ENCODE measurements around the gene NEIL3. TPM values are rescaled to one million over a fixed set of nuclear protein-coding genes. Genes with fewer than 3 reads are reported as not detected.
A peak's percentile ranks its signal among the peaks of the same experiment; 100 is the strongest.

NEIL3 gene
- total RNA-seq, 4 donors from 2014 or later: 0.59 TPM; not detected in 3

DNA sequence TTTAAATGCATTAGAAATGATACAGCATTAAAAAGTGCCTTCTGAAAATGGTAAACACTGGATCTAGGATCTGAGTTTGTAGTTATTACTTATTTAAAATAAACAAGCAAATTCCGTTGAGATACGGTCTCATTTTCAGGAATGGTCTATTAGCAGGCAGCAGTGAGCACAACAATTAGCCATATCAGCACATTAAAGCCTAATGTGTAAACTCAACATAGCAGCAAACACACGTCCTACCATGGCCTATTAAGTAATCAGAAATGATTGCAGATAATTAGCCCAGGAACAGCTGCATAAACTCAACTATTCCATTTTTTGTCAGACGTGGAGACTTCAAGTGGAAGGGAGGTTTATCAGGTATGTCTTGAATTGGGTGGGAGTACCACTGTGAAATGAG is 61.8 kb downstream of the NEIL3 start:
- H3K27me3 ChIP-seq: no peaks in the 10 kb centered on the region
- intact Hi-C loops (cut with DNase I): no loop called here
- 84 to 87% methylated on average over 4 of the region's 4 CpGs for WGBS, 2 donors
- DNase-seq: no peak
- peaks cover 0 to 7% of the 10 kb centered on the region in 2 donors for H3K4me1 ChIP-seq
- no peaks in the 10 kb centered on the region for H3K36me3 ChIP-seq
- H3K9me3 ChIP-seq: no peaks in the 10 kb centered on the region
- TF ChIP-seq POLR2A (IDR thresholded peaks at IDR 0.05): no peak
- TF ChIP-seq, protein P1, sequence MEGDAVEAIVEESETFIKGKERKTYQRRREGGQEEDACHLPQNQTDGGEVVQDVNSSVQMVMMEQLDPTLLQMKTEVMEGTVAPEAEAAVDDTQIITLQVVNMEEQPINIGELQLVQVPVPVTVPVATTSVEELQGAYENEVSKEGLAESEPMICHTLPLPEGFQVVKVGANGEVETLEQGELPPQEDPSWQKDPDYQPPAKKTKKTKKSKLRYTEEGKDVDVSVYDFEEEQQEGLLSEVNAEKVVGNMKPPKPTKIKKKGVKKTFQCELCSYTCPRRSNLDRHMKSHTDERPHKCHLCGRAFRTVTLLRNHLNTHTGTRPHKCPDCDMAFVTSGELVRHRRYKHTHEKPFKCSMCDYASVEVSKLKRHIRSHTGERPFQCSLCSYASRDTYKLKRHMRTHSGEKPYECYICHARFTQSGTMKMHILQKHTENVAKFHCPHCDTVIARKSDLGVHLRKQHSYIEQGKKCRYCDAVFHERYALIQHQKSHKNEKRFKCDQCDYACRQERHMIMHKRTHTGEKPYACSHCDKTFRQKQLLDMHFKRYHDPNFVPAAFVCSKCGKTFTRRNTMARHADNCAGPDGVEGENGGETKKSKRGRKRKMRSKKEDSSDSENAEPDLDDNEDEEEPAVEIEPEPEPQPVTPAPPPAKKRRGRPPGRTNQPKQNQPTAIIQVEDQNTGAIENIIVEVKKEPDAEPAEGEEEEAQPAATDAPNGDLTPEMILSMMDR (IDR thresholded peaks at IDR 0.05): no peak
- H3K4me3 ChIP-seq (replicated peaks in 1 of 3): no peak overlapping the region
- no peak overlapping the region for H3K27ac ChIP-seq

GRCh38 chr4:177374966-177375365 is 65.3 kb downstream of the NEIL3 start:
- H3K9me3 ChIP-seq: no peaks in the 10 kb centered on the region
- WGBS, 2 donors: 39 to 44% methylated on average over 5 of the region's 5 CpGs
- H3K27me3 ChIP-seq: no peaks in the 10 kb centered on the region
- H3K4me3 ChIP-seq (replicated peaks in 1 of 3): no peak overlapping the region
- peak; percentile 52 to 58 for DNase-seq
- no peak overlapping the region for H3K27ac ChIP-seq
- H3K4me1 ChIP-seq: peaks cover 0 to 7% of the 10 kb centered on the region in 2 donors
- TF ChIP-seq, protein P1 (IDR thresholded peaks at IDR 0.05): no peak
- TF ChIP-seq POLR2A (IDR thresholded peaks at IDR 0.05): no peak
- intact Hi-C loops (cut with DNase I): no loop called here
- no peaks in the 10 kb centered on the region for H3K36me3 ChIP-seq

DNA sequence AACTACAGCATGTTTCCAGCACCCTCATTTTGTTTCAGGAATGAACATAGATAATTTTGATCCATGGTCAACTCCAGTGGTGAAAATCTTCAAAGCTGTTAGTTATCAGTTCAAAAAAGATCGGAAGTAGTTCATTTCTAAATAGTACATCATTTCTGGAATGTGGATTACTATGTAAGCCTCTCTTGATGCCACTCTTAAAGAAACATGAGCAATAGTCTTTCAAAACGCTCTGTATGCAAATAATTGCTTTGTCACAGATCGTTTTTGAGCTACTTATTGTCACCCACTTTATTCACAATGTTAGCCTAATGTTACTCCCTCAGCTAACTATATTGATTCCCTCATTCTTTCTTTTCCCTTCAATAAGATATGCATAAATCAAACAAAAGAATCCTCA is 65.7 kb downstream of the NEIL3 start:
- no peak for DNase-seq
- no peaks in the 10 kb centered on the region for H3K9me3 ChIP-seq
- H3K27ac ChIP-seq: no peak overlapping the region
- no peak overlapping the region for H3K4me3 ChIP-seq (replicated peaks in 1 of 3)
- intact Hi-C loops (cut with DNase I): no loop called here
- peaks cover 0 to 7% of the 10 kb centered on the region in 2 donors for H3K4me1 ChIP-seq
- TF ChIP-seq, protein P1 (IDR thresholded peaks at IDR 0.05): no peak
- TF ChIP-seq POLR2A (IDR thresholded peaks at IDR 0.05): no peak
- no peaks in the 10 kb centered on the region for H3K36me3 ChIP-seq
- H3K27me3 ChIP-seq: no peaks in the 10 kb centered on the region
- WGBS, 2 donors: 45 to 56% methylated on average over 3 of the region's 3 CpGs

- no peak for TF ChIP-seq POLR2A (IDR thresholded peaks at IDR 0.05)
- TF ChIP-seq, protein P1 (IDR thresholded peaks at IDR 0.05): no peak
- intact Hi-C loops (cut with DNase I): no loop called here
- whole genome bisulfite sequencing, 2 donors: 83 to 85% methylated on average over 2 of the region's 2 CpGs
- Histone ChIP-seq H3K4me3 (replicated peaks in 1 of 3) (no peak overlapping the region), H3K36me3 (no peaks in the 10 kb centered on the region), H3K9me3 (no peaks in the 10 kb centered on the region), H3K4me1 (peaks cover 0 to 7% of the 10 kb centered on the region in 2 donors), H3K27ac (no peak overlapping the region), H3K27me3 (no peaks in the 10 kb centered on the region)
- DNase-seq: no peak
Observed at GRCh38 chr4:177376024-177376423, 66.3 kb downstream of the NEIL3 start.

- 96 to 97% methylated on average over 9 to 13 of the region's 19 CpGs for WGBS, 2 donors
- DNase-seq: no peak
- H3K27me3 ChIP-seq: no peaks in the 10 kb centered on the region
- intact Hi-C loops (cut with DNase I): no loop called here
- H3K27ac ChIP-seq: no peak overlapping the region
- no peak overlapping the region for H3K4me3 ChIP-seq (replicated peaks in 1 of 3)
- H3K9me3 ChIP-seq: no peaks in the 10 kb centered on the region
- TF ChIP-seq, protein P1 (IDR thresholded peaks at IDR 0.05): no peak
- TF ChIP-seq POLR2A (IDR thresholded peaks at IDR 0.05): no peak
- peaks cover 24 to 25% of the 10 kb centered on the region in 2 donors for H3K4me1 ChIP-seq
- H3K36me3 ChIP-seq: no peaks in the 10 kb centered on the region
Observed at GRCh38 chr4:177380730-177381287, 71.1 kb downstream of the NEIL3 start.
